ENCODE measurements around the gene TOPBP1.
"Not testable (repeated sequence)": the region's sequence is repeated elsewhere in the genome, so short reads cannot be mapped to it uniquely, and the experiment has no call there.

The TOPBP1 gene

GRCh38 chr3:133674290-133674919 is 12.7 kb upstream of the TOPBP1 start:
- DNase-seq (ENCODE audit: low read depth), result no peak

DNA sequence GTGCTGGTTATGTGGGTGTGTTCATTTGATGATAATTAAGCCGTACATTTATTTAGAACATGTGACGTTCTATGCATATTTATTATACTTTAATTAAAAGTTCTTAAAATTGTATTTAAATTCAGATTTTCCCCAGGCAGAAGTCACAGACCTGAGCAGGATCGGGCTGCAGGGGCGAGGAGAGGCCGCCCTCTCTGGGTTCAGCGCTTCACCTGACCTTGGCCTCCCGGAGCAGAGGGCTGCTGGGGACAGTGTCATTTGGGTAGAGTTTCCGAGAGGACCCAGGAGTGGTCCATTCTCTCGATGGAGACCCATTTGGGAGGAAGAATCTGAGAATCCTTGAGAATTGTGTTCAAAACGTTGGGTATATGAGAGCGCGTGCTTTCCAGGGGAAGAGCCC is 12.0 kb upstream of the TOPBP1 start:
- no peak for DNase-seq (ENCODE audit: low read depth)

GRCh38 chr3:133672461-133672860 is 10.7 kb upstream of the TOPBP1 start:
- no peak for DNase-seq (ENCODE audit: low read depth)

DNA sequence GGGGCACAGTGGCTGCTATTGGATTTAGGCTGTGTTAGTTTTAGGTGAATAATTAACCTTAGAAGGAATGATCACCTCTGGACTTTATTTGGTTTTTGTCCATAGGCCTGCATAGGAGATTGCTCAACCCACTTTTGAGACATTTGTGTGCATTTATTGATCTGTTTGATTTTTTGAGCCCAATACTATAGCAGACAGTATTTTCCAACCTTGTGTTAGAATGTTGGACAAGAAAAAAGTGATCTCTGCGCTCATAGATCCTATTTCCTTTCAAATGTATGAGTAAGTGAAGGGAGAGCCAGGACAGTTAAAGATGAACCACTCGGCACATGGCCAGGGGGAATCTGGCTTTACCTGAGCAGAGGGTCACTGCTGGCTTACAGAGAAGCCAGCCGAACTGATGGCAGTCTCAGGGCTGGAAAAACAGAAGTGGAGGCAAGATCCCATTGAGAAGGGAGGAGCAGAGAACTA is 8.8 kb upstream of the TOPBP1 start:
- DNase-seq (ENCODE audit: low read depth), result no peak

DNA sequence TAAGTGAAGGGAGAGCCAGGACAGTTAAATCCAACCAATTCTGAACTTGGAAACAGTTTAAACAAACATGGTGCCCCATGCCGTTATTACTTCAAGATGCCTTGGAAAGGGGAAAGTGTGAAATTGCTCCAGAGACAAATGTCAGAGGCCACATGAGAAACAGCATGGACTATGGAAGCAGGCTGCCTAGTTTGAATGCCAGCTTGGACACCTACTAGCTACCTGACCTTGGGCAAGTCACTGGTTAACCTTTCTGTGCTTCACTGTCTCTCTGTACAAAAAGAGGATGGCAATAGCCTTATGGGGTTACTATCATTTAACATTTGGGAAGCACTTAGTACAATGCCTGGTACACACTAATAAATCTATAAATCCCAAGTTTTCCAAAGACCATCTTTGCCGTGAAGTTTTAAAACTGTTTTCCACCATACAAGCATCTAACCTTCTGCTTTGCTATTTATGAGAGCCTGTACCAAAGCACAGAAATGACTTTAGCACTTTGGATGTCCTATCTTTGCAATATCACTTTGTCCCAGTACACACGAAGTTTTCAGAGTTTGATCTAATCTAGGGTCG is 8.3 kb upstream of the TOPBP1 start:
- DNase-seq (ENCODE audit: low read depth), result no peak

GRCh38 chr3:133667118-133667517 is 5.4 kb upstream of the TOPBP1 start:
- no peak for DNase-seq (ENCODE audit: low read depth)

DNA sequence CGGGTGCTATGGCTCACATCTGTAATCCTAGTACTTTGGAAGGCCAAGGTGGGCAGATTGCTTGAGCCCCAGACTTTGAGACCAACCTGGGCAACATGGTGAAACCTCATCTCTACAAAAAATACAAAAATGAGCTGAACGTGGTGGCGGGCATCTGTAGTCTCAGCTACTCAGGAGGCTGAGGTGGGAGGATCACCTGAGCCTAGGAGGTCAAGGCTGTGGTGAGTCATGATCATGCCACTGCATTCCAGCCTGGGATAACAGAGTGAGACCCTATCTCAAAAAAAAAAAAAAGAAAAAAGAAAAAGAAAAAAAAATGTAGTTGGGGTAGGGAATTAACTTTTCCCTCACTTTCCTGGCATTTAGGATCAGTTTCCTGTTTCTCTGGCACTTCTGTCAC is 3.4 kb upstream of the TOPBP1 start:
- not testable (repeated sequence) for DNase-seq (ENCODE audit: low read depth)

DNA sequence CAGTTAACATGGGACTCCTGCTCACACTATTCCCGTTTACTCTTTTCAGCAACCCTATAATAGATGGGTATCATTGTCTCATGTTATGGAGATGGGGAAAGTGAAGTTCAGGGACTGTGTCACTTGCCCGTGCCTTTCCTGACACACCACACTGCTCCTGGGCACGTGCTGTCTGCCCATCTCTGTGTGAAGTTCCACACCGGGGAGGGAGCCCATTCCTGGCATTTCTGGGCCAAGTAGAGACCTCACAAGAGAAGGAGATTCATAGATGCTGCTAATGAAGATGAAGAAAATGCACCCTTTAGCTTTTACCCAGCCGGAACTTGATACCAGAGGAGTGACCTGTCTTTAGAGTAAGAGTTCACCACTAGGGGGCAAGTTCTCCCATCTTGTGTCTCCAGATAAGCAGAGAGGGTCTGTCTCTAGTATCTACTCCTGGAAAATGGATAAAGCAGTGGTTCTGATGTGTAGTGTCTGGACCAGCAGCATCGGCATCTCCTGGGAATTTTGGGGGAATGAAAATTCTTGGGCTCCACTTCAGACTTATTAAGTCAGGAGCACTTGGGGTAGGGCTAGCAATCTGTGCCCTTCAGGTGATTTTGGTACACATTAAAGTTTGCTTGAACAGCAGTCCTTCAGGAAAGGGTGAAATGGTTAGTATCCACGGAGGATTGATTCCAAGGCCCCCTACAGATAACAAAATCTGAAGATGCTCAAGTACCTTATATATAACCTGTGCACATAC is 2.0 kb upstream of the TOPBP1 start:
- peak; percentile 11 for DNase-seq (ENCODE audit: low read depth)

GRCh38 chr3:133662278-133662651 is 524 bp upstream of the TOPBP1 start:
- no peak for DNase-seq (ENCODE audit: low read depth)

- DNase-seq (ENCODE audit: low read depth), result no peak
Observed at GRCh38 chr3:133659806-133660205, 1.9 kb downstream of the TOPBP1 start.

DNA sequence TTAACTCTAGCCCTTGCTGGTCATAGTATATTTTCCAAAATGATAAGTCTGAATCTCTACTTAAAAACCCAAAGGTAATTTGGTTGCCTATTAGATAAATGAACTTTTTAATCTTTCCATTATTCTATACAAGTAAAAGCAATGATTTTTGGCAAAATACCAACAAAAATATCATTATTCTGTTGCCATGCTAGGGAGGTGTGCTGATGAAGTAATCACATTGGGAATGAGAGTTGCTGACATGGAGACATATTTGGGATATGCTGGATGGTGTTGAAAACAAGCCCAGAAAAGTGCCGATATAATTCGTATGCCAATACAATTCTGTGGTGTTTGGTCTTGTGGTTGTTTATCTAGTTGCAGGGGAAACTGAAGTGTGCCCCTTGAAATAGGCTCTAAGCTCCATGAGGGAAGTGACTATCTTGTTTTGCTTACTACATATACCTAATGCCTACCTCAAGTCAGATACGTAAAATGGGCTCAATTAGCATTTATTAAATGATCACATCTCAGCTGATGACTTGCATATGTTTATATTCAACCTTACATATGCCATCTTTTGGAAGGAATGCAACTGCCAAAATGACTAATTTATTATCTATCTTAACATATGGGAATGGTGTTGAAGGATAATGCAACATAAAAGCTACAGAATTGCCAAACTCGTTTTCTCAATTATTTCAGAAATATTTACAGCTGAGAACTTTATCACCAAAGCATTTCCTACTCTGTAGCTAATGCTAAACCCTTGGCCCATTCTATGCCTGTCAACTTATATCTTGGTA is 5.8 kb downstream of the TOPBP1 start:
- no peak for DNase-seq (ENCODE audit: low read depth)

GRCh38 chr3:133649486-133650068 is 12.2 kb downstream of the TOPBP1 start:
- DNase-seq (ENCODE audit: low read depth), result no peak

DNA sequence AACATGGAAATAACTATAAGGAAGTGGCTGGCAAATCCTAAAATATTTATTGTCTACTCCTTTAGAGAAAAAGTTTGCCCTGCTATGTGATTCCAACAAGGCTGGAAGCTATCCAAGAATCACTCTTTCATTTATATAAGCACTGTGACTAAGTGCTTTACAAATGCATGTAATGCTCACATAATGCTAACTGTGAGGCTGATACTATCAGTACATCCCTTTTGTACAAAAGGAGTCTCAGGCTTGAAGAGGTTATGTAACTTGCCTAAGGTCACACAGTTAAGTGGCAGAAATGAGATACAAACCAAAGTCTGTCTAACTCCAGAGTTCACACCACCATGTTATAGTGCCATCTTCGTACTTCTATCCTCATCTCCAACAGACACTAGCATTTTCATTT is 17.0 kb downstream of the TOPBP1 start:
- no peak for DNase-seq (ENCODE audit: low read depth)

DNA sequence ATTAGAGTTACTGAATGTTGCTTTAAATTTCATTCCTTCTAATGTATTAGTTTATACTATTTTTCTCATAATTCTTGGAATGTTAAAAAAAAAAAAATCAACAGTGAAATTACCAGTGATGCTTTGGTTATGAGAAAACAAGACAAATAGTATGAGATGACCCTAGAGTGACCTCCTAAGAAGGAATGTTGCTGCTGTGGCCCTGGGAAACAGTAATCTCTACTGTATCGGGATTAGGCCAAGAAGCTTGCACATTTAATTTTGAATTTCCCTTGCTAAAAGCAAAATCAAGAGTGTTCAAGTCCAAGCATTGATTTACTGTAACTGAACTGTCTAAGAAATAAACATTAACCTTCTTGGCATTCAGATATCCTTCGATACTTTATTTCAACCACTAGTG is 18.1 kb downstream of the TOPBP1 start:
- DNase-seq (ENCODE audit: low read depth), result no peak

- DNase-seq (ENCODE audit: low read depth), result no peak
Observed at GRCh38 chr3:133641254-133641653, 20.5 kb downstream of the TOPBP1 start.

DNA sequence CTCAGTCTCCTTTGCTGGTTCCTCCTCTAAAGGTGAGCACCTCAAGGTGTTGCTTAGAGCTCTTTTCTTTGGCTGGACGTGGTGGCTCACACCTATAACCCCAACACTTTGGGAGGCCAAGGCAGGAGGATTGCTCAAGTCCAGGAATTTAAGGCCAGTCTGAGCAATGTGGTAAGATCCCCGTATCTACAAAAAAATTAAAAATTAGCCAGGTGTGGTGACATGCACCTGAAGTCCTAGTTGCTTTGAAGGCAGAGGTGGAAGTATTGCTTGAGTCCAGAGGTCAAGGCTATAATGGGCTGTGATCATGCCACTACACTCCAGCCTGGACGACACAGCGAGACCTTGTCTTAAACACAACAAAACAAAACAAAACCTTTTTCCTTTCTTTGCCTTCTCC is 28.3 kb downstream of the TOPBP1 start:
- no peak for DNase-seq (ENCODE audit: low read depth)

- no peak for DNase-seq (ENCODE audit: low read depth)
Observed at GRCh38 chr3:133629146-133629545, 32.6 kb downstream of the TOPBP1 start.

DNA sequence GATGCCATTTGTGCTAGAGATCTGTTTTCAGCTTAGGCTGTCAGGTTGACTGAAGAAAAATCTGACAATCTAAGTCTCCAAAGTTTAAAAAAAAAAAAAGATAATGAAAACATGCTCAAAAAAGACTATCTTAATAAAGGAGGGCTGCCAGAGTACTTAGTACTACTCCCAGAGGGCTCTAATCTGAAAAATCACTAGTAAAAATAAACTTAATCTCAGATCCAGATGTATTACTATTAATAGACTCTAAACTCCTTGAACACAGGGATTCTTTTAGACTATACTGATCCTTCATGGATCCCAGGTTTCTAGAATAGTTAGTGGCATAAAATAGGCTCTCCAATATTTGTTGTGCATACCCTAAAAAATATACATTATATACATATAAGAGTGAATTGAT is 34.0 kb downstream of the TOPBP1 start:
- DNase-seq (ENCODE audit: low read depth), result no peak

- DNase-seq (ENCODE audit: low read depth), result no peak
Observed at GRCh38 chr3:133620066-133620784, 41.5 kb downstream of the TOPBP1 start.

GRCh38 chr3:133611534-133611933 is 50.2 kb downstream of the TOPBP1 start:
- no peak for DNase-seq (ENCODE audit: low read depth)

DNA sequence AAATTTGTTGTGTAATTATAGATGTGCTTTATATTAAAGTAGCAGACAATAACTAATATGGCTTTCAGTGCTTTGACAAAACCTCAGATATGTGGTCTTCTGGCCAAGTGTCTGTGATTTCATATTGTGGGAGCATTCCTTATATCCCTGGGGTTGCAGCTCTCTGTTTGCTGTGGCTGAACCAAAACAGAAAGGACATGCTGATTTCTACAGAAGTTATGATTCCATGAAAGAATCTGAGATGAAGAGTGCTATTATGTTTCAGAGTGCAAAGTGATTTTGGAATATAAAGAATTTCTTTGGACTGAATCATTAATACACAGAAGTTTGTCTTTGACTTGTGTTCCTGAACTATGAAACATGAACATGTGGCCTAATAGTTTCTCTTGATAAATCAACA is 51.7 kb downstream of the TOPBP1 start:
- no peak for DNase-seq (ENCODE audit: low read depth)

GRCh38 chr3:133608388-133608787 is 53.4 kb downstream of the TOPBP1 start:
- DNase-seq (ENCODE audit: low read depth), result no peak

Data from activated T-cell treated with anti-CD3 and anti-CD28 coated beads for 24 hours (primary cell).